ENCODE results near the gene DRD3.

- TF ChIP-seq, protein P1, sequence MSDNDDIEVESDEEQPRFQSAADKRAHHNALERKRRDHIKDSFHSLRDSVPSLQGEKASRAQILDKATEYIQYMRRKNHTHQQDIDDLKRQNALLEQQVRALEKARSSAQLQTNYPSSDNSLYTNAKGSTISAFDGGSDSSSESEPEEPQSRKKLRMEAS (CRISPR knock-in tag; IDR thresholded peaks at IDR 0.05), result no peak
- TF ChIP-seq ZNF263 (CRISPR knock-in tag; IDR thresholded peaks at IDR 0.05; ENCODE audit: low read depth) (no peak), ZNF416 (CRISPR knock-in tag; IDR thresholded peaks at IDR 0.05) (no peak), NFE2L1 (CRISPR knock-in tag; IDR thresholded peaks at IDR 0.05) (no peak), FOXK1 (CRISPR knock-in tag; IDR thresholded peaks at IDR 0.05) (no peak), ZNF121 (CRISPR knock-in tag; IDR thresholded peaks at IDR 0.05) (no peak), CBFB (CRISPR knock-in tag; IDR thresholded peaks at IDR 0.05; ENCODE audit: low read depth) (no peak), TEAD1 (CRISPR knock-in tag; IDR thresholded peaks at IDR 0.05) (no peak), RELA (CRISPR knock-in tag; IDR thresholded peaks at IDR 0.05; ENCODE audit: borderline replicate concordance) (no peak), CREB1 (CRISPR knock-in tag; IDR thresholded peaks at IDR 0.05) (no peak), FOXP4 (CRISPR knock-in tag; IDR thresholded peaks at IDR 0.05) (no peak)
- TF ChIP-seq, protein P2, sequence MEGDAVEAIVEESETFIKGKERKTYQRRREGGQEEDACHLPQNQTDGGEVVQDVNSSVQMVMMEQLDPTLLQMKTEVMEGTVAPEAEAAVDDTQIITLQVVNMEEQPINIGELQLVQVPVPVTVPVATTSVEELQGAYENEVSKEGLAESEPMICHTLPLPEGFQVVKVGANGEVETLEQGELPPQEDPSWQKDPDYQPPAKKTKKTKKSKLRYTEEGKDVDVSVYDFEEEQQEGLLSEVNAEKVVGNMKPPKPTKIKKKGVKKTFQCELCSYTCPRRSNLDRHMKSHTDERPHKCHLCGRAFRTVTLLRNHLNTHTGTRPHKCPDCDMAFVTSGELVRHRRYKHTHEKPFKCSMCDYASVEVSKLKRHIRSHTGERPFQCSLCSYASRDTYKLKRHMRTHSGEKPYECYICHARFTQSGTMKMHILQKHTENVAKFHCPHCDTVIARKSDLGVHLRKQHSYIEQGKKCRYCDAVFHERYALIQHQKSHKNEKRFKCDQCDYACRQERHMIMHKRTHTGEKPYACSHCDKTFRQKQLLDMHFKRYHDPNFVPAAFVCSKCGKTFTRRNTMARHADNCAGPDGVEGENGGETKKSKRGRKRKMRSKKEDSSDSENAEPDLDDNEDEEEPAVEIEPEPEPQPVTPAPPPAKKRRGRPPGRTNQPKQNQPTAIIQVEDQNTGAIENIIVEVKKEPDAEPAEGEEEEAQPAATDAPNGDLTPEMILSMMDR (IDR thresholded peaks at IDR 0.05), result no peak
- TF ChIP-seq, protein P3, sequence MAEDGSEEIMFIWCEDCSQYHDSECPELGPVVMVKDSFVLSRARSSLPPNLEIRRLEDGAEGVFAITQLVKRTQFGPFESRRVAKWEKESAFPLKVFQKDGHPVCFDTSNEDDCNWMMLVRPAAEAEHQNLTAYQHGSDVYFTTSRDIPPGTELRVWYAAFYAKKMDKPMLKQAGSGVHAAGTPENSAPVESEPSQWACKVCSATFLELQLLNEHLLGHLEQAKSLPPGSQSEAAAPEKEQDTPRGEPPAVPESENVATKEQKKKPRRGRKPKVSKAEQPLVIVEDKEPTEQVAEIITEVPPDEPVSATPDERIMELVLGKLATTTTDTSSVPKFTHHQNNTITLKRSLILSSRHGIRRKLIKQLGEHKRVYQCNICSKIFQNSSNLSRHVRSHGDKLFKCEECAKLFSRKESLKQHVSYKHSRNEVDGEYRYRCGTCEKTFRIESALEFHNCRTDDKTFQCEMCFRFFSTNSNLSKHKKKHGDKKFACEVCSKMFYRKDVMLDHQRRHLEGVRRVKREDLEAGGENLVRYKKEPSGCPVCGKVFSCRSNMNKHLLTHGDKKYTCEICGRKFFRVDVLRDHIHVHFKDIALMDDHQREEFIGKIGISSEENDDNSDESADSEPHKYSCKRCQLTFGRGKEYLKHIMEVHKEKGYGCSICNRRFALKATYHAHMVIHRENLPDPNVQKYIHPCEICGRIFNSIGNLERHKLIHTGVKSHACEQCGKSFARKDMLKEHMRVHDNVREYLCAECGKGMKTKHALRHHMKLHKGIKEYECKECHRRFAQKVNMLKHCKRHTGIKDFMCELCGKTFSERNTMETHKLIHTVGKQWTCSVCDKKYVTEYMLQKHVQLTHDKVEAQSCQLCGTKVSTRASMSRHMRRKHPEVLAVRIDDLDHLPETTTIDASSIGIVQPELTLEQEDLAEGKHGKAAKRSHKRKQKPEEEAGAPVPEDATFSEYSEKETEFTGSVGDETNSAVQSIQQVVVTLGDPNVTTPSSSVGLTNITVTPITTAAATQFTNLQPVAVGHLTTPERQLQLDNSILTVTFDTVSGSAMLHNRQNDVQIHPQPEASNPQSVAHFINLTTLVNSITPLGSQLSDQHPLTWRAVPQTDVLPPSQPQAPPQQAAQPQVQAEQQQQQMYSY (CRISPR knock-in tag; IDR thresholded peaks at IDR 0.05), result no peak
- TF ChIP-seq, protein P4, sequence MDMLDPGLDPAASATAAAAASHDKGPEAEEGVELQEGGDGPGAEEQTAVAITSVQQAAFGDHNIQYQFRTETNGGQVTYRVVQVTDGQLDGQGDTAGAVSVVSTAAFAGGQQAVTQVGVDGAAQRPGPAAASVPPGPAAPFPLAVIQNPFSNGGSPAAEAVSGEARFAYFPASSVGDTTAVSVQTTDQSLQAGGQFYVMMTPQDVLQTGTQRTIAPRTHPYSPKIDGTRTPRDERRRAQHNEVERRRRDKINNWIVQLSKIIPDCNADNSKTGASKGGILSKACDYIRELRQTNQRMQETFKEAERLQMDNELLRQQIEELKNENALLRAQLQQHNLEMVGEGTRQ (CRISPR knock-in tag; IDR thresholded peaks at IDR 0.05), result no peak
Measured at GRCh38 chr3:114086356-114086755, 92.5 kb downstream of the DRD3 start.
